Measurements from ENCODE around the gene VANGL1. TPM values are rescaled to one million over a fixed set of nuclear protein-coding genes. Genes with fewer than 3 reads are reported as not detected.

The VANGL1 gene
- total RNA-seq, 1 experiment from 2014 or later: 13.6 TPM

GRCh38 chr1:115710859-115711624, 69.3 kb downstream of the VANGL1 start:
- H2AFZ ChIP-seq (ENCODE audit: low read length): no peak overlapping the region
- H2BK15ac ChIP-seq (ENCODE audit: low read depth, low read length): no peak overlapping the region
- H3K14ac ChIP-seq (ENCODE audit: insufficient read depth, low read length): no peak overlapping the region
- Mint-ChIP-seq H3K36me3 (ENCODE audit: insufficient read depth in 1 of 3, low read depth in 3 of 3) (no peaks in the 10 kb centered on the region), H3K27me3 (ENCODE audit: low read depth) (no peaks in the 10 kb centered on the region; the same call in 1 of the 2 replicates), H3K4me3 (no peak overlapping the region), H3K4me1 (peaks cover 16 to 18% of the 10 kb centered on the region in 2 experiments), H3K9me3 (no peaks in the 10 kb centered on the region), H3K27ac (no peak overlapping the region)
- H2AK5ac ChIP-seq (ENCODE audit: insufficient read length, low read length): no peak overlapping the region
- H3K4me2 ChIP-seq (ENCODE audit: insufficient read depth, insufficient read length, low read length): no peak overlapping the region
- DNase-seq: no peak
- H3T11ph ChIP-seq (ENCODE audit: low read length): no peak overlapping the region
- H3K79me2 ChIP-seq (ENCODE audit: insufficient read depth, low read length): no peaks in the 10 kb centered on the region
- H2BK12ac ChIP-seq (ENCODE audit: insufficient read length, low read depth, low read length): no peak overlapping the region
- no peak overlapping the region for H3K23ac ChIP-seq (ENCODE audit: insufficient read length, low read depth, low read length)
- no peak overlapping the region for H3K9ac ChIP-seq (ENCODE audit: extremely low read depth, insufficient read length, low read length)
- no peak overlapping the region for H4K91ac ChIP-seq (ENCODE audit: insufficient read length, low read depth, low read length)
- no peaks in the 10 kb centered on the region; the same call in 1 of the 2 replicates for H3K4me1 ChIP-seq (ENCODE audit: insufficient read depth, low read length)
- no peaks in the 10 kb centered on the region for H4K20me1 ChIP-seq (ENCODE audit: control insufficient read depth, insufficient read depth, insufficient read length)
- no peaks in the 10 kb centered on the region for H3K9me3 ChIP-seq (ENCODE audit: control insufficient read depth, low read depth, low read length)
- H2BK5ac ChIP-seq (ENCODE audit: insufficient read length, low read length): no peak overlapping the region
- TF ChIP-seq CTCF (conservative IDR thresholded peaks at IDR 0.05): no peak
- no peaks in the 10 kb centered on the region for H3K27me3 ChIP-seq (ENCODE audit: insufficient read depth, low read length)
- H2BK20ac ChIP-seq (ENCODE audit: low read depth, low read length, poor library complexity, severe bottlenecking): no peak overlapping the region
- no peak overlapping the region for H3K4ac ChIP-seq (ENCODE audit: low read depth, low read length)
- no peak overlapping the region for H2BK120ac ChIP-seq (ENCODE audit: low read depth, low read length, poor library complexity, severe bottlenecking)
- H3K79me1 ChIP-seq (ENCODE audit: insufficient read depth, low read depth, low read length, poor library complexity, severe bottlenecking): no peaks in the 10 kb centered on the region
- no peak overlapping the region for H3K56ac ChIP-seq (ENCODE audit: insufficient read length, low read depth, low read length)
- H3K23me2 ChIP-seq (ENCODE audit: insufficient read length, low read depth, low read length, poor library complexity, severe bottlenecking): no peaks in the 10 kb centered on the region
- WGBS (ENCODE audit: extremely low coverage, insufficient read length, low lambda C conversion rate): no CpG with 5 or more reads among the region's 9 CpGs
- no peak overlapping the region for H3K27ac ChIP-seq (ENCODE audit: insufficient read length, low read depth, low read length)
- H4K8ac ChIP-seq (replicated peaks; ENCODE audit: insufficient read length, low read depth, low read length): no peak overlapping the region
- H3K18ac ChIP-seq (ENCODE audit: insufficient read length, low read depth, low read length): no peak overlapping the region
- H4K5ac ChIP-seq (ENCODE audit: insufficient read length, low read depth, low read length): no peak overlapping the region

Measured in H9 (cell line).